ENCODE results near the gene TEX52. TPM values are rescaled to one million over a fixed set of nuclear protein-coding genes. Genes with fewer than 3 reads are reported as not detected.
A peak's percentile ranks its signal among the peaks of the same experiment; 100 is the strongest.

Gene TEX52
- total and polyA plus RNA-seq, 10 of the 15 experiments (the other 5 are each of a cell fraction or from before 2014, with no cell fraction given): 0.23 TPM; not detected in 9

- TF ChIP-seq POLR2AphosphoS5 (IDR thresholded peaks at IDR 0.05; ENCODE audit: low read length): no peak
- no peak for TF ChIP-seq NR2C1 (IDR thresholded peaks at IDR 0.05)
- TF ChIP-seq PAX8 (IDR thresholded peaks at IDR 0.05): no peak
- TF ChIP-seq RAD21 (IDR thresholded peaks at IDR 0.05; ENCODE audit: insufficient read depth, low read depth, low read length): no peak
- TF ChIP-seq EGR1 (IDR thresholded peaks at IDR 0.05; ENCODE audit: borderline replicate concordance in 1 of 2, low read depth in 2 of 2, low read length in 2 of 2): no peak
- TF ChIP-seq YBX1 (IDR thresholded peaks at IDR 0.05): no peak
- TF ChIP-seq DPF2 (IDR thresholded peaks at IDR 0.05): no peak
- TF ChIP-seq ATF2 (IDR thresholded peaks at IDR 0.05; ENCODE audit: low read length): no peak
- TF ChIP-seq EED (IDR thresholded peaks at IDR 0.05; ENCODE audit: low read depth): peak; percentile 51
- no peak for TF ChIP-seq MYC (IDR thresholded peaks at IDR 0.05; ENCODE audit: insufficient read depth, insufficient read length, insufficient replicate concordance, low read length, severe bottlenecking)
- no peak for TF ChIP-seq NR2C2 (IDR thresholded peaks at IDR 0.05; ENCODE audit: borderline replicate concordance, control insufficient read depth, insufficient read length, low read depth)
- no peak for TF ChIP-seq BCLAF1 (IDR thresholded peaks at IDR 0.05)
- no peak for TF ChIP-seq TAF1 (IDR thresholded peaks at IDR 0.05; ENCODE audit: borderline replicate concordance, low read depth, low read length)
- no peak for TF ChIP-seq ZNF217 (IDR thresholded peaks at IDR 0.05)
- no peak for TF ChIP-seq SIX5 (IDR thresholded peaks at IDR 0.05; ENCODE audit: low read depth, low read length, severe bottlenecking)
- TF ChIP-seq SP1 (IDR thresholded peaks at IDR 0.05; ENCODE audit: low read depth, low read length): no peak
- no peak for TF ChIP-seq ZNF24 (IDR thresholded peaks at IDR 0.05)
- TF ChIP-seq MEF2B (IDR thresholded peaks at IDR 0.05; ENCODE audit: partially characterized antibody, poor library complexity, severe bottlenecking): no peak
- TF ChIP-seq BMI1 (IDR thresholded peaks at IDR 0.05; ENCODE audit: borderline replicate concordance): no peak
These were observed 53.0 kb downstream of the TEX52 start (continued) for GRCh38 chr12:2803635-2804392.
